Fibroblast of lung (primary cell): Measurements from ENCODE around the gene SDK1. TPM values are rescaled to one million over a fixed set of nuclear protein-coding genes. Genes with fewer than 3 reads are reported as not detected.
"Not testable (repeated sequence)": the region's sequence is repeated elsewhere in the genome, so short reads cannot be mapped to it uniquely, and the experiment has no call there.

Experiments used
- DNase-seq, 2 donors: peaks; one replicate each; pipeline versions ENCODE4 v3.0.0 to v3.0.0-alpha.2; 2010; ENCODE audit warnings: low read depth in 2 of 2
- H2AFZ ChIP-seq: 2 replicates; pipeline ENCODE4 v1.5.1; 2012; ENCODE audit warnings: low read length, control low read depth, inconsistent platforms
- H3K27ac ChIP-seq: 2 replicates; pipeline ENCODE4 v1.5.1; 2011; ENCODE audit warnings: low read length, control low read depth; ENCODE audit not compliant: insufficient read depth
- H3K27me3 ChIP-seq: 2 replicates; pipeline ENCODE4 v1.5.1; 2011; ENCODE audit warnings: mild to moderate bottlenecking, low read length; ENCODE audit not compliant: control insufficient read depth, insufficient read depth
- H3K36me3 ChIP-seq: 2 replicates; pipeline ENCODE4 v1.5.1; 2011; ENCODE audit warnings: low read length; ENCODE audit not compliant: control insufficient read depth, insufficient read depth
- H3K4me1 ChIP-seq: 2 replicates; pipeline ENCODE4 v1.5.1; 2011; ENCODE audit warnings: low read length; ENCODE audit not compliant: control insufficient read depth, insufficient read depth; ENCODE audit errors: extremely low read depth
- H3K4me2 ChIP-seq: 2 replicates; pipeline ENCODE4 v1.5.1; 2011; ENCODE audit warnings: low read length, control low read depth; ENCODE audit not compliant: insufficient read depth; ENCODE audit errors: extremely low read depth
- H3K4me3 ChIP-seq, 4 experiments: fragments of 200-600 bp in 1 of 4; sonication (generic) in 1 of 4; replicated peaks in 1 of 4; 2 replicates each; pipeline ENCODE4 v1.5.1; 2011 to 2016; ENCODE audit warnings: low read length in 4 of 4, low read depth in 3 of 4, mild to moderate bottlenecking in 3 of 4, control low read depth in 2 of 4, inconsistent platforms in 1 of 4, mixed read lengths in 1 of 4; ENCODE audit not compliant: insufficient read depth in 1 of 4; ENCODE audit errors: control extremely low read depth in 1 of 4
- H3K79me2 ChIP-seq: 2 replicates; pipeline ENCODE4 v1.5.1; 2012; ENCODE audit warnings: mild to moderate bottlenecking, low read length, inconsistent platforms; ENCODE audit not compliant: control insufficient read depth, insufficient read depth
- H3K9ac ChIP-seq: 2 replicates; pipeline ENCODE4 v1.5.1; 2011; ENCODE audit warnings: mild to moderate bottlenecking, low read length, control low read depth; ENCODE audit not compliant: insufficient read depth
- H3K9me3 ChIP-seq: 2 replicates; pipeline ENCODE4 v1.5.1; 2012; ENCODE audit warnings: low read depth, low read length; ENCODE audit not compliant: control insufficient read depth, insufficient read depth
- H4K20me1 ChIP-seq: 2 replicates; pipeline ENCODE4 v1.5.1; 2011; ENCODE audit warnings: low read length; ENCODE audit not compliant: control insufficient read depth, insufficient read depth; ENCODE audit errors: extremely low read depth
- CTCF ChIP-seq, 2 donors: IDR thresholded peaks in 1 of 2; conservative IDR thresholded peaks in 1 of 2; 1 replicate in 1 of 2; 2 replicates in 1 of 2; pipeline ENCODE4 v1.5.1; 2011 to 2012; ENCODE audit warnings: low read length in 2 of 2, control low read depth in 1 of 2, inconsistent platforms in 1 of 2, low read depth in 1 of 2, mild to moderate bottlenecking in 1 of 2
- EZH2 ChIP-seq: IDR thresholded peaks from 2 replicates; pipeline ENCODE4 v1.5.1; 2012; ENCODE audit warnings: low read length, control low read depth, mild to moderate bottlenecking; ENCODE audit errors: missing control alignments
- polyA plus RNA-seq, 2 donors: library from polyadenylated mRNA; depleted of rRNA in 1 of 2; stranded (reverse) in 1 of 2; unstranded in 1 of 2; fragments of >200 nt; gene quantifications; 2 replicates each; pipeline ENCODE4 v1.2.1, GENCODE V29; 2011 to 2012; ENCODE audit warnings: missing spikeins in 1 of 2
- total RNA-seq: library from RNA; depleted of rRNA; stranded (reverse); fragments of >200 nt; gene quantifications from 2 replicates; pipeline ENCODE4 v1.2.1, GENCODE V29; 2014

The SDK1 gene
- total and polyA plus RNA-seq, 2 donors (not counting 1 experiment from before 2014, with no cell fraction given) = 1.0 to 8.6 TPM

GRCh38 chr7:3937605-3938004 lies 636.6 kb downstream of the SDK1 start:
- Histone ChIP-seq H3K9ac (no peak overlapping the region), H3K4me3 (no peak overlapping the region), H3K36me3 (no peaks in the 10 kb centered on the region), H4K20me1 (no peaks in the 10 kb centered on the region), H3K4me2 (no peak overlapping the region), H2AFZ (no peak overlapping the region), H3K79me2 (no peaks in the 10 kb centered on the region), H3K9me3 (no peaks in the 10 kb centered on the region), H3K4me1 (no peaks in the 10 kb centered on the region), H3K27ac (no peak overlapping the region), H3K27me3 (no peaks in the 10 kb centered on the region)
- DNase-seq = peak in 1 of 2 donors; percentile 6
- TF ChIP-seq EZH2 (no peak), CTCF (conservative IDR thresholded peaks at IDR 0.05 in 1 of 2, IDR thresholded peaks at IDR 0.05 in 1 of 2; ENCODE audit: low read depth in 1 of 2, low read length in 2 of 2) (no peak)

GRCh38 chr7:3941706-3942105 lies 640.7 kb downstream of the SDK1 start:
- not testable (repeated sequence) for H3K79me2 ChIP-seq, H3K4me3 ChIP-seq, H4K20me1 ChIP-seq, H3K4me1 ChIP-seq, H3K9ac ChIP-seq, H2AFZ ChIP-seq, H3K27ac ChIP-seq, H3K4me2 ChIP-seq, DNase-seq, H3K9me3 ChIP-seq, H3K27me3 ChIP-seq, H3K36me3 ChIP-seq

- no peak for TF ChIP-seq EZH2
- Histone ChIP-seq H3K79me2 (no peaks in the 10 kb centered on the region), H3K9ac (no peak overlapping the region), H3K9me3 (no peaks in the 10 kb centered on the region), H4K20me1 (no peaks in the 10 kb centered on the region), H3K27ac (no peak overlapping the region), H3K27me3 (no peaks in the 10 kb centered on the region), H3K36me3 (no peaks in the 10 kb centered on the region), H3K4me2 (no peak overlapping the region), H3K4me1 (no peaks in the 10 kb centered on the region), H3K4me3 (no peak overlapping the region), H2AFZ (no peak overlapping the region)
- DNase-seq = no peak
Observed at GRCh38 chr7:3942276-3942675, 641.2 kb downstream of the SDK1 start.

- peak; percentile 7 to 55 for DNase-seq
- Histone ChIP-seq H3K4me1 (no peaks in the 10 kb centered on the region), H3K27ac (no peak overlapping the region), H3K79me2 (no peaks in the 10 kb centered on the region), H3K4me2 (no peak overlapping the region), H3K27me3 (no peaks in the 10 kb centered on the region), H2AFZ (no peak overlapping the region), H3K36me3 (no peaks in the 10 kb centered on the region), H3K4me3 (no peak overlapping the region), H3K9me3 (no peaks in the 10 kb centered on the region), H4K20me1 (no peaks in the 10 kb centered on the region), H3K9ac (no peak overlapping the region)
- TF ChIP-seq EZH2 (no peak), CTCF (conservative IDR thresholded peaks at IDR 0.05 in 1 of 2, IDR thresholded peaks at IDR 0.05 in 1 of 2; ENCODE audit: low read depth in 1 of 2, low read length in 2 of 2) (no peak)
Observed at GRCh38 chr7:3942816-3943745, 642.0 kb downstream of the SDK1 start.
